ENCODE measurements around the gene EBF3. TPM values are rescaled to one million over a fixed set of nuclear protein-coding genes. Genes with fewer than 3 reads are reported as not detected.

EBF3 gene
- total and polyA plus RNA-seq, 2 experiments from 2014 or later, result 0.27 to 0.49 TPM

DNA sequence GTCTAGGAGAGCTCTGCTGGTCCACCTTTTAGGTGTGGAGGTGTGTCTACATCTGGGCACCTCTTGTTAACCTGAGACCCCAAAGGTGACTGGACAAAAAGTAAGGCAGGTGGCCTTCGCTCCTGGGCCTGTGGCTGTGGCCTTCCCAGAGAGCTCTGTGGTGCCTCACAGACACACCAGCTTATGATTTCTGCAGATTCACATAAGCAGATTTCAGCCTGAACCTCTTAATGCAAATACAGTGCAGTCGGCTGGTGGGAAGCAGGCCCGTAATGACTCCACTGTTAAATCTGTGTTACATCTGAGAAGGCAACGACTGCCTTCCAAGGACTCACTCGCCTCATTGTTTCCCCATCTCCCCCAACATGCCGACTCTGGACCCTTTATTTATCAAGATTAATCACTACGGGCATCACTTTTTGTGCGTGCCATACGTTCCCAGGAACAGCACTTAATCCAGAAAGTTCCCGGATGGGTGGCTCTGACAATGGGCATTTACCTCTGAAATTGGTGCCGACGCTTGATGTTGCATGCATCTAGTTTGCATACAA is 119.8 kb downstream of the EBF3 start (continued):
- TF ChIP-seq, protein P1, sequence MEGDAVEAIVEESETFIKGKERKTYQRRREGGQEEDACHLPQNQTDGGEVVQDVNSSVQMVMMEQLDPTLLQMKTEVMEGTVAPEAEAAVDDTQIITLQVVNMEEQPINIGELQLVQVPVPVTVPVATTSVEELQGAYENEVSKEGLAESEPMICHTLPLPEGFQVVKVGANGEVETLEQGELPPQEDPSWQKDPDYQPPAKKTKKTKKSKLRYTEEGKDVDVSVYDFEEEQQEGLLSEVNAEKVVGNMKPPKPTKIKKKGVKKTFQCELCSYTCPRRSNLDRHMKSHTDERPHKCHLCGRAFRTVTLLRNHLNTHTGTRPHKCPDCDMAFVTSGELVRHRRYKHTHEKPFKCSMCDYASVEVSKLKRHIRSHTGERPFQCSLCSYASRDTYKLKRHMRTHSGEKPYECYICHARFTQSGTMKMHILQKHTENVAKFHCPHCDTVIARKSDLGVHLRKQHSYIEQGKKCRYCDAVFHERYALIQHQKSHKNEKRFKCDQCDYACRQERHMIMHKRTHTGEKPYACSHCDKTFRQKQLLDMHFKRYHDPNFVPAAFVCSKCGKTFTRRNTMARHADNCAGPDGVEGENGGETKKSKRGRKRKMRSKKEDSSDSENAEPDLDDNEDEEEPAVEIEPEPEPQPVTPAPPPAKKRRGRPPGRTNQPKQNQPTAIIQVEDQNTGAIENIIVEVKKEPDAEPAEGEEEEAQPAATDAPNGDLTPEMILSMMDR (conservative IDR thresholded peaks at IDR 0.05; ENCODE audit: low read depth in 2 of 2), result no peak
- TF ChIP-seq EZH2phosphoT487 (IDR thresholded peaks at IDR 0.05; ENCODE audit: unreplicated experiment) (no peak), ZNF114 (CRISPR knock-in tag; IDR thresholded peaks at IDR 0.05) (no peak)

GRCh38 chr10:129843702-129844101 is 120.4 kb downstream of the EBF3 start:
- no peak for TF ChIP-seq CREB1 (CRISPR knock-in tag; IDR thresholded peaks at IDR 0.05; ENCODE audit: low read depth)
- Mint-ChIP-seq H3K27me3 (ENCODE audit: insufficient read depth, low read depth, poor library complexity) (peaks cover 1% of the 10 kb centered on the region), H3K9me3 (no peaks in the 10 kb centered on the region), H3K27ac (no peak overlapping the region), H3K4me1 (peaks cover 32% of the 10 kb centered on the region), H3K4me3 (no peak overlapping the region), H3K36me3 (ENCODE audit: low read depth) (no peaks in the 10 kb centered on the region)
- Histone ChIP-seq H3K4me1 (ENCODE audit: insufficient read depth) (no peaks in the 10 kb centered on the region; the same call in 1 of the 2 replicates), H2AFZ (no peak overlapping the region), H3K4me2 (no peak overlapping the region), H3K79me2 (replicated peaks; ENCODE audit: insufficient read depth) (no peaks in the 10 kb centered on the region), H3K27me3 (ENCODE audit: insufficient read depth) (no peaks in the 10 kb centered on the region), H3K9me2 (ENCODE audit: insufficient read depth) (no peaks in the 10 kb centered on the region), H3K36me3 (ENCODE audit: insufficient read depth) (no peaks in the 10 kb centered on the region), H4K20me1 (replicated peaks; ENCODE audit: insufficient read depth) (no peaks in the 10 kb centered on the region), H3K27ac (ENCODE audit: low read depth) (no peak overlapping the region), H3K4me3 (no peak overlapping the region), H3F3A (replicated peaks; ENCODE audit: low read depth) (no peaks in the 10 kb centered on the region)
- DNase-seq (ENCODE audit: low spot score) (no peak), ATAC-seq (no peak)

DNA sequence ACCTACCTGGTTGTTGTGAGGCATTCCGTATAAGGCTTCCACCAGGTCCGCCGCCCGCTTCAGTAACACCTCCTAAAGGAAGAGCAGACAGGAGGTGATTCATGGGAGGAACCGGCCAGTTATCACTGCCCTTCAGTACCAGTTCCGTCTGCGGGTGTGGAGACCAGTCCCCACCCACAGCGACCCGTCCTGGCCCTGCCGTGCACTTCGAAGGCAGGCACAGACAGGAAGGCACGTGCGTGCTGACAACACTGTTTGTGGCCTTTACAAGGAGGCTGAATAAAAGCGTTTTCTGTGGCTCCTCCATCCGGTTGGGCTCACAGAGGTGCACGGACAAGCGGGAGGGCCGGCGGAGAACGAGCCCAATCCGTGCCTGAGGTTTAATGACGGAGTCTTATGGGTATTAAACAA is 120.9 kb downstream of the EBF3 start:
- Mint-ChIP-seq H3K27me3 (ENCODE audit: insufficient read depth, low read depth, poor library complexity) (peaks cover 1% of the 10 kb centered on the region), H3K27ac (no peak overlapping the region), H3K4me3 (no peak overlapping the region), H3K9me3 (no peaks in the 10 kb centered on the region), H3K4me1 (peaks cover 31% of the 10 kb centered on the region), H3K36me3 (ENCODE audit: low read depth) (no peaks in the 10 kb centered on the region)
- Histone ChIP-seq H3K9me2 (ENCODE audit: insufficient read depth) (no peaks in the 10 kb centered on the region), H3K4me1 (ENCODE audit: insufficient read depth) (no peaks in the 10 kb centered on the region; the same call in 1 of the 2 replicates), H3K27ac (ENCODE audit: low read depth) (no peak overlapping the region), H4K20me1 (replicated peaks; ENCODE audit: insufficient read depth) (no peaks in the 10 kb centered on the region), H3K36me3 (ENCODE audit: insufficient read depth) (no peaks in the 10 kb centered on the region), H3K4me2 (no peak overlapping the region), H2AFZ (no peak overlapping the region), H3K79me2 (replicated peaks; ENCODE audit: insufficient read depth) (no peaks in the 10 kb centered on the region), H3K4me3 (no peak overlapping the region), H3K27me3 (ENCODE audit: insufficient read depth) (no peaks in the 10 kb centered on the region), H3F3A (replicated peaks; ENCODE audit: low read depth) (no peaks in the 10 kb centered on the region)
- DNase-seq (ENCODE audit: low spot score), result no peak
- no peak for ATAC-seq
- TF ChIP-seq, protein P2, sequence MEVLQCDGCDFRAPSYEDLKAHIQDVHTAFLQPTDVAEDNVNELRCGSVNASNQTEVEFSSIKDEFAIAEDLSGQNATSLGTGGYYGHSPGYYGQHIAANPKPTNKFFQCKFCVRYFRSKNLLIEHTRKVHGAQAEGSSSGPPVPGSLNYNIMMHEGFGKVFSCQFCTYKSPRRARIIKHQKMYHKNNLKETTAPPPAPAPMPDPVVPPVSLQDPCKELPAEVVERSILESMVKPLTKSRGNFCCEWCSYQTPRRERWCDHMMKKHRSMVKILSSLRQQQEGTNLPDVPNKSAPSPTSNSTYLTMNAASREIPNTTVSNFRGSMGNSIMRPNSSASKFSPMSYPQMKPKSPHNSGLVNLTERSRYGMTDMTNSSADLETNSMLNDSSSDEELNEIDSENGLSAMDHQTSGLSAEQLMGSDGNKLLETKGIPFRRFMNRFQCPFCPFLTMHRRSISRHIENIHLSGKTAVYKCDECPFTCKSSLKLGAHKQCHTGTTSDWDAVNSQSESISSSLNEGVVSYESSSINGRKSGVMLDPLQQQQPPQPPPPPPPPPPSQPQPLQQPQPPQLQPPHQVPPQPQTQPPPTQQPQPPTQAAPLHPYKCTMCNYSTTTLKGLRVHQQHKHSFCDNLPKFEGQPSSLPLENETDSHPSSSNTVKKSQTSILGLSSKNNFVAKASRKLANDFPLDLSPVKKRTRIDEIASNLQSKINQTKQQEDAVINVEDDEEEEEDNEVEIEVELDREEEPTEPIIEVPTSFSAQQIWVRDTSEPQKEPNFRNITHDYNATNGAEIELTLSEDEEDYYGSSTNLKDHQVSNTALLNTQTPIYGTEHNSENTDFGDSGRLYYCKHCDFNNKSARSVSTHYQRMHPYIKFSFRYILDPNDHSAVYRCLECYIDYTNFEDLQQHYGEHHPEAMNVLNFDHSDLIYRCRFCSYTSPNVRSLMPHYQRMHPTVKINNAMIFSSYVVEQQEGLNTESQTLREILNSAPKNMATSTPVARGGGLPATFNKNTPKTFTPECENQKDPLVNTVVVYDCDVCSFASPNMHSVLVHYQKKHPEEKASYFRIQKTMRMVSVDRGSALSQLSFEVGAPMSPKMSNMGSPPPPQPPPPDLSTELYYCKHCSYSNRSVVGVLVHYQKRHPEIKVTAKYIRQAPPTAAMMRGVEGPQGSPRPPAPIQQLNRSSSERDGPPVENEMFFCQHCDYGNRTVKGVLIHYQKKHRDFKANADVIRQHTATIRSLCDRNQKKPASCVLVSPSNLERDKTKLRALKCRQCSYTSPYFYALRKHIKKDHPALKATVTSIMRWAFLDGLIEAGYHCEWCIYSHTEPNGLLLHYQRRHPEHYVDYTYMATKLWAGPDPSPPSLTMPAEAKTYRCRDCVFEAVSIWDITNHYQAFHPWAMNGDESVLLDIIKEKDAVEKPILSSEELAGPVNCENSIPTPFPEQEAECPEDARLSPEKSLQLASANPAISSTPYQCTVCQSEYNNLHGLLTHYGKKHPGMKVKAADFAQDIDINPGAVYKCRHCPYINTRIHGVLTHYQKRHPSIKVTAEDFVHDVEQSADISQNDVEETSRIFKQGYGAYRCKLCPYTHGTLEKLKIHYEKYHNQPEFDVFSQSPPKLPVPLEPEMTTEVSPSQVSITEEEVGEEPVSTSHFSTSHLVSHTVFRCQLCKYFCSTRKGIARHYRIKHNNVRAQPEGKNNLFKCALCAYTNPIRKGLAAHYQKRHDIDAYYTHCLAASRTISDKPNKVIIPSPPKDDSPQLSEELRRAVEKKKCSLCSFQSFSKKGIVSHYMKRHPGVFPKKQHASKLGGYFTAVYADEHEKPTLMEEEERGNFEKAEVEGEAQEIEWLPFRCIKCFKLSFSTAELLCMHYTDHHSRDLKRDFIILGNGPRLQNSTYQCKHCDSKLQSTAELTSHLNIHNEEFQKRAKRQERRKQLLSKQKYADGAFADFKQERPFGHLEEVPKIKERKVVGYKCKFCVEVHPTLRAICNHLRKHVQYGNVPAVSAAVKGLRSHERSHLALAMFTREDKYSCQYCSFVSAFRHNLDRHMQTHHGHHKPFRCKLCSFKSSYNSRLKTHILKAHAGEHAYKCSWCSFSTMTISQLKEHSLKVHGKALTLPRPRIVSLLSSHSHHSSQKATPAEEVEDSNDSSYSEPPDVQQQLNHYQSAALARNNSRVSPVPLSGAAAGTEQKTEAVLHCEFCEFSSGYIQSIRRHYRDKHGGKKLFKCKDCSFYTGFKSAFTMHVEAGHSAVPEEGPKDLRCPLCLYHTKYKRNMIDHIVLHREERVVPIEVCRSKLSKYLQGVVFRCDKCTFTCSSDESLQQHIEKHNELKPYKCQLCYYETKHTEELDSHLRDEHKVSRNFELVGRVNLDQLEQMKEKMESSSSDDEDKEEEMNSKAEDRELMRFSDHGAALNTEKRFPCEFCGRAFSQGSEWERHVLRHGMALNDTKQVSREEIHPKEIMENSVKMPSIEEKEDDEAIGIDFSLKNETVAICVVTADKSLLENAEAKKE (CRISPR knock-in tag; IDR thresholded peaks at IDR 0.05), result no peak
- TF ChIP-seq, protein P1 (conservative IDR thresholded peaks at IDR 0.05; ENCODE audit: low read depth in 2 of 2), result no peak
- TF ChIP-seq, protein P3, sequence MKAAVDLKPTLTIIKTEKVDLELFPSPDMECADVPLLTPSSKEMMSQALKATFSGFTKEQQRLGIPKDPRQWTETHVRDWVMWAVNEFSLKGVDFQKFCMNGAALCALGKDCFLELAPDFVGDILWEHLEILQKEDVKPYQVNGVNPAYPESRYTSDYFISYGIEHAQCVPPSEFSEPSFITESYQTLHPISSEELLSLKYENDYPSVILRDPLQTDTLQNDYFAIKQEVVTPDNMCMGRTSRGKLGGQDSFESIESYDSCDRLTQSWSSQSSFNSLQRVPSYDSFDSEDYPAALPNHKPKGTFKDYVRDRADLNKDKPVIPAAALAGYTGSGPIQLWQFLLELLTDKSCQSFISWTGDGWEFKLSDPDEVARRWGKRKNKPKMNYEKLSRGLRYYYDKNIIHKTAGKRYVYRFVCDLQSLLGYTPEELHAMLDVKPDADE (IDR thresholded peaks at IDR 0.05), result no peak
- TF ChIP-seq JUNB (IDR thresholded peaks at IDR 0.05; ENCODE audit: unreplicated experiment), result no peak
- no peak for TF ChIP-seq CREB1 (CRISPR knock-in tag; IDR thresholded peaks at IDR 0.05; ENCODE audit: low read depth)
- TF ChIP-seq ZNF114 (CRISPR knock-in tag; IDR thresholded peaks at IDR 0.05), result no peak
- TF ChIP-seq NANOG (IDR thresholded peaks at IDR 0.05; ENCODE audit: borderline replicate concordance), result no peak
